HG03159 (cell line): ENCODE measurements around the gene SAMM50.
"Not testable (repeated sequence)": the region's sequence is repeated elsewhere in the genome, so short reads cannot be mapped to it uniquely, and the experiment has no call there.

Experiments
- ATAC-seq: cut with Tn5 transposase; IDR thresholded peaks from one replicate; pipeline ENCODE4 v1.9.1; 2021; ENCODE audit warnings: mild to moderate bottlenecking, moderate library complexity; ENCODE audit not compliant: unreplicated experiment

The SAMM50 gene

DNA sequence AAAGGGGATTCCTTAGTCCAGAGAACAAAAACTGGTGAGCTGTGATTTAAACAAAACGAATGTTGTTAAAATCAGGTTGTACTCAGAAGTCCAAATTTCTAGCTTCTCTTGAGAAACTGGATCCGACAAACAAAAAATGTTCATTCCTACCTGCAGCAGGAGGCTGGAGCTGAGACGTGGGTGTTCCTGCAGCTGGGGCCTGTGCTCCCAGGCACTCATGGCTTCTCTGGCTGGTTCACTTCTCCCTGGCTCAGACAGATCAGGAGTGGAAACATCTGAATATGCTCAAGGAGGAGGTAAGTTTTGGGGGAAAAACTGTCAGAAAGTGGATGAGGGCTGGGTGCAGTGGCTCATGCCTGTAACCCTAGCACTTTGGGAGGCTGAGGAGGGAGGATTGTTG, 44.1 kb downstream of the SAMM50 start:
- ATAC-seq, result no peak

DNA sequence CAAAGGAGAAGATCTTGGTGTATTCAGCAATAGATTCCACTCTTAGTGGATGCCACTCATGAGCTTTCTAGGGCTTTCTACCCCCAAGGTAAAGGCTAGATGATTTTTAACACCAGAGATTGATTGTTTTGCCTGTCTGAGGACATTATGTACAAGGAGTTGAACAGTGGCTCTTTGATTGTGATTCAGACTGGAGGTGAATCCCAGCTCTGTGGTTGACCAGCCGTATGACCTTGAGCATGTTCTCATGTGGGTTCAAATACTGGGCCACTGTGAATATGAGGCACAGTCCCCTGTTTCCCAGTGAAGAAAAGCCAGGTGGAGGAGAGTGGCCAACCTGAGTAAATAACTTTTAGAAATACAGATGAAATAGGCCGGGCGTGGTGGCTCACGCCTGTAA, 44.9 kb downstream of the SAMM50 start:
- no peak for ATAC-seq

DNA sequence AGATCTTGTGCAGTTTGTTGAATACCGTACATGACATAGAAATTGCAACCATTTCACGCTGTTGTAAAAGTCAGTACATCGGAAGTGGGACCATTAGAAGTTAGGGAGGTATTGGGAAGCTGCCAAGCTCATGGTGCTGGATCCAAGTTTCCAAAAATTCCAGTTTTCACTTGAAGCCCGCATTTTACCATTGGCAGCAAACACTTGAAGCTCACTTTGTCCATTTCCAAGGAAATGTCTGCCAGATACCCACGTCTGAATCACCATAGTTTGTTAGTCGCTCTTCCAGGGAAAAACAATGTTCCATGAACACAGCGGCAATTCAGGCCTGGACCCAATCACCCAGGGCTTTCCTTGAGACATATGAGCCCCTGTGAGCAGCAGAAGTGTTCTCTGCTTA, 46.3 kb downstream of the SAMM50 start:
- no peak for ATAC-seq

DNA sequence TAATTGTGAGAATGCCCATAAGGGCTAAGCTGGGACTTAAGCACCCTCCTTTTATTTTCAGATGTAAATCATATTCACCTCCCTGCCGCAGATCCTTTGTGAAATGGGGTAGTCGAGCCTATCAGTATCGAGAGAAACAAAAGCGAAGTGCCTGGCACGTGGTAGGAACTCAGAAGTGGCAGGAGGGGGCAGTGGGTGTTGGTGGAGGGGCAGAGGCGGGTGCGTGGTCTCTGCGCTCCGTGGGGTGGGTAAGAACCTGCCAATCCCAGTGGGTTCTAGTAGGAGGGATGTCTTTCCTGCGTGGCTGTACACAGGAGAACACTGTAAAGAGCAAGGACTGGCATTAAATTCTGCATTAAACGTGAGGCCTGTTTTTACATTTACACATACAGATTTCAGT, 47.1 kb downstream of the SAMM50 start:
- no peak for ATAC-seq

DNA sequence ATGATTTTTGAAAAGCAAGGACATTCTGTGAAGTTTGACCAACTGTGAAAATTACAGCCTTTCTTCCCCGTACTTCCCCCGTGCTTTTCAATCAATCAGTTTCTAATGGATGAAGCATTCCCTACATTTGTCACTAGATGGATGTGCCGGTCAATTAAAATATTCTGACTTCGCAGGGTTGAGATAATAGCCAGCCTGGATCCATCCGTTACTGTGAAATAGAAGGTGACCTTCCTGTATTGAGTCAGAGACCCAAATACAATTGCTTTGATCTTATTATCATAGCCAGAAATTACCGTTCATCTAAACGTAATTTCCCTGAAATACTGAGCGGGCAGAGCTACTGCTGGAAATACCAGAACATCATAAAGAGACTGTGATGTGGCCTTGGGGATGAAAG, 47.8 kb downstream of the SAMM50 start:
- no peak for ATAC-seq

DNA sequence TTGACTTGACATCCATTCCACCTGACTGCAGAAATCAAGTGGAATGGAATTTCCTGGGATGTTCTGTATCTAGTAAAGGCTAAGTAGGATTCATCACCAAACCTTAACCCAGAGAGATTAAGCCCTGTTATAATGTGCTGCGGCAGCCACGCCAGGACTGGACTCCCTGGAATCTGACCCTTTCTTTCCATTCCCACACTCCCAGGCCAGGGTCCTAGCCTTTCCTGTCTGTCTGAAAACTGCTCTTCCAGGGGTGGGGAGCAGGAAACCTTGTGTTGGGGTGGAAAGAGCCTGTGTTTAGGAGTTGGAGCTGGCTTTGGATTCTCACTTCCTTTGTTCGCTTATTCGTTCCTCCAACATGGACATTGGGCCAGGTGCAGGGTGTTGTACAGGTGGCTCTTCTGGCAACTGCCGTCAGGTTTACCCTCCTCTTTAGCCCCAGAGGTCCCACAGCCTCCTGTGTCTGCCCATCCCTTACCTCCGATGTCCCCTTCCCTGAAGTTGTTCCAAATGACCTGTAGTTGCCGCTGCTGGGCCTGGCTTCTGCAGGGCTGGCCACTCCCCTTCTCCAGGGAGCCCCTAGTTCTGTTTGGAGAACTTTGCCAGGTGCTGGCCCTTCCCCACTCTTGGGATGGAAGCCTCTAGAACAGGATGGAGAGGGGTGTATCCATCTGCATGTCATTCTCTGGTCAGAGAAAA, 48.3 kb downstream of the SAMM50 start:
- no peak for ATAC-seq

DNA sequence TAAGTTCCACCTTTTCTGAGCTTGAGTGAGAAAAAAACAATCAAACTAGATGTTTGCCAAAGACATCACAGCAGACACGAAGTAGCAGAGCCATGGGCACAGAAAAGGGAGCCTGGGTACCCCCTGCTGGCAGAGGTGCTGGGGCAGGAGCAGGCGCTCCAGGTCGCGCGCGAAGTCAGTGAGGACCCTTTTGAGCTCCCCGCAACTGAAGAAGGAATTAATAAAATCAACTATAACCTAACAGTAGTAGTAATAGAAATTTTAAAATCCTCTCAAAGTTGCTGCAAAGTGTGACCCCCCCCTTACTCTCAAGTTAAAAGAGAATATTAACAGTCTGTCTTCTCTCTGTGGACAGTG, 48.8 kb downstream of the SAMM50 start:
- ATAC-seq, result no peak

DNA sequence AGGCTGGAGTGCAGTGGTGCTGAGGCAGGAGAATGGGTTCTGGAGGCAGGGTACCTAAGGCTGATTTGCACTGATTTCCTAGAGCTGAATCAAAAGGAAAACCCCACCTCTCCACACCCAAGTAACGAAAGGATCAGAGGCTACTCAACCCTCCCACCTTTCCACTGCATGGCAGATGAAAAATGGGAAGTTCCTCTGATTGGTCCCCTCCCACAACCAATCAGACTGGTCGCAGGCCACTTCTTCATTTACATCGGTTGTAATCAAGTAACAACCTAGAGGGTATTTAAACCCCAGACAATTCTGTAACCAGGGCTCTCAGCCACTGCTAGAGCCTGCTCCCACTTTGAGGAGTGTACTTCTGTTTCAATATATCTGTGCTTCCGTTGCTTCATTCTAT, 50.3 kb downstream of the SAMM50 start:
- ATAC-seq, result no peak

DNA sequence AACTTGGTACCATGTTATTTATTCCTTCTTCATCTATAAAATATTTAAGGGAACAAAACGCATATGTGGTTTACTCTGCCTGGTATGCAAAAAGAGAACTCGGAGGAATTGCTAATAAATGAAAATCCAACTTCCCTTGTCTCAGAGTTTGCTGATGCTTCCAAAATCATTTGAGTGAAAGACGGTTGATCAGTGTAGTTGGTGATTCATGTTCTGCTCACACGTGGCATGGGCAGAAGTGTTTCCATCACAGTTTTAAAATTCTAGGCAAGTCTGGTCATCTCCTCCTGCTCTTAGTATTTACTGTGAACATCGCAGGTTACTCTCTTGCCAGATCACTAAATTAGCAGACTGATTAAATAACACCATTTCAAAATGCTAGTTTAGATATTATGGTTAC, 56.9 kb downstream of the SAMM50 start:
- ATAC-seq, result no peak

DNA sequence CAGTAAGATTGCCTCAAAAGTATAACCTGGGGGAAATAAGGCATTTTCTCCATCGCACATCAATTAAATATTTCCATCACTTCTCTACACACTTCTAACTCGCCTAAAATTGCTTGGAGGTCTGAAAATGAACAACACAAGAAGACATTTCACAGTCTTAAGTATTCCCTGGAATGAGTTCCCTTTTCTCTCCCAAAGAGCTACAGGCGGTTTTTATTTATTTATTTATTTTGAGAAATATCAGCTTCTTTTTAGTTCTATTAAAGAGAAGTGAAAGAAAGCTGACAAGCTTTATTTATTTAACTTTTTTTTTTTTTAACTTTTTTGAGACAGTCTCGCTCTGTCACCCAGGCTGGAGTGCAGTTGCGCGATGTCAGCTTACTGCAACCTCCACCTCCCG, 57.3 kb downstream of the SAMM50 start:
- no peak for ATAC-seq

DNA sequence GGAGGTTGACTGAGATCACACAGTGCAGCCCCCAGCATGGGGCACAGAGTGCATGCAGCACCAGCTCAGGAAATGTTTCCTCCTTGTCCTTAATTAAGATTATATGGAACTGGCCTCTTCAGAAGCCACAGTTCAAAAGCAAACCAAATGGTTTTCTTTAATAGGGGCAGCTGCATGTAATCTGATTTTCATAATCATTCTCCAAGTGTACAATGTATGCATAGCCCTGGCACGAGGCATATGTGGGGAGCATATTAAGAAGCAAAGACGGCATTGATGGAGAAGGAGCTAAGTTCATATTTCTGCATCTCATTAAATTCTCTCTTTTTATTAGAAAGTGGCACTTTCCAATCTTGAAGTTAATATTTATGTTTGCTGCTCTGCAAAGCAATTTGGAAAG, 59.0 kb downstream of the SAMM50 start:
- no peak for ATAC-seq

DNA sequence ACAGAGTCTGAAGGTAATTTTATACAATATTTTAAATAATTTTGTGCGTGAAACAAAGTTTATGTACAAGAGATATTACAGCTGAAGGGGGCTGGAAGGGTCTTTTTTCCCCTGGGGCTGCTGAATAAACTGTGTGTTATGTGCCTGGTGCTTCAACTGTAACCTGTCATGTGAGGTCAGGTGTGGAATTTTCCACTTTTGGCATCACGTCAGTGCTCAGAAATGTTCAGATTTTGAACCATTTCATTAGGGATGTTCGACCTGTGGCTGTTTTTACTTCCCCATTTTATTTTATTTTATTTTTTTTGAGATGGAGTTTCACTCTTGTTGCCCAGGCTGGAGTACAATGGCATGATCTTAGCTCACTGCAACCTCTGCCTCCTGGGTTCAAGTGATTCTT, 61.3 kb downstream of the SAMM50 start:
- not testable (repeated sequence) for ATAC-seq

DNA sequence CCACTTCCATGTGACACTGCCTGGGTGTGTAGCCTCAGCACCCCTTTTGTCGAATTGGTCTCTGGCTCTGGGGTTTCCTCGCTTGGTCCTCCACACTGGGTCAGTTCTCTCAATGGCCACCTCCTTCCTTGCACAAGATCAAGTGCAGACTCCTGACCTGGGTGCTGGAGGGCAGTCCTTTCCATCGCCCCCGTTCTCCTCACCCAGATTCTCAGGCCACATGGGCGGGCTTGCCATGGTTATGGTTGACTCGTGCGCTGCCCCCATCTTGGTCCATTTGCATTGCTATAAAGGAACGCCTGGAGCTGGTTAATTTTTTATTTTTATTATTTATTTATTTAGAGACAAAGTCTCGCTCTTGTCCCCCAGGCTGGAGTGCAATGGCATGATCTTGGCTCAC, 63.4 kb downstream of the SAMM50 start:
- ATAC-seq, result no peak

DNA sequence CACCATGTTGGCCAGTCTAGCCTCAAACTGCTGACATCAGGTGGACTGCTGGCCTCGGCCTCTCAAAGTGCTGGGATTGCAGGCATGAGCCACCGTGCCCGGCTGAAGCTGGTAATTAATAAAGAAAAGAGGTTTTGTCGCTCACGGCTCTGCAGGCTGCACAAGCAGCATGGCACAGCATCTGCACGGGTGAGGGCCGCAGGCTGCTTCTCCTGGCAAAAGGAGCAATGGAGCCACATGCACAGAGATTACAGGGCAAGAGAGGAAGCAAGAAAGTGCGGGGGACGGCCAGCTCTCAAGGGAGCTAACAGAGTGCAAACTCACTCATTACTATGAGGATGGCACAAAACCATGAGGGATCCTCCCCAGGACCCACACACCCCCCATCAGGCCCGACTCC, 64.2 kb downstream of the SAMM50 start:
- no peak for ATAC-seq

DNA sequence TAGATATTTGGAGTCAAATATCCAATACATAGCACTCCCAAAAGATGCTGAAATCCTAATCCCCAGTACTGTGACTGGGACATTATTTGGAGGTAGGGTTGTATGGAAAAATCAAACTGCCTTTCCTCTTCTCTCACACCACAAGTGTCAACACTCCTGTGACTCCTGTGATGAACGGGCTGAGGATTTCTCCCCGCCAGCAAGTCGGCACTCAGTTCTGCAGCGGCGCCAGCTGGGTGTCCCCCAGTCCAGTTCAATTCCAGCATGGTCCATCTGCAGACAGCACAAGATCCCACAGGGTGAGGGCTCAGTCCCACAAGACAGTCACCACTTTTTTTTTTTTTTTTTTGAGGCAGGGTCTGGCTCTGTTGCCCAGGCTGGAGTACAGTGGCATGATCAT, 64.6 kb downstream of the SAMM50 start:
- ATAC-seq, result no peak

DNA sequence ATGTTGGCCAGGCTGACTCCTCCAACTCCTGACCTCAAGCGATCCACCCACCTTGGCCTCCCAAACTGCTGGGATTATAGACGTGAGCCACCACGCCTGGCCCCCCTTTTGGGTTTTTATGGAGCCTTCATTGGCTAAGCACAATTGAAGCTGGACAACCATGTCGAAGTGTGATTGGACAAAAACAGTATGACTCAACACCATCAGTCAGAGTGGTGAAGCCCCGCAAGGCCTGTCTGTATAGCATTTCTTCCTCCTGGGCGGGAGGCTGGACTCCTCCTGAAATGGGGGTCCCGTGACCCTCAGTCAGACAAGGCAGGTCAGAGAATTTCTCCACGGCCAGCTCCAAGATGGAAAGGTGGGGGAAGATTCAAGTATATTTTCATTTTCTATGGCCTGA, 65.7 kb downstream of the SAMM50 start:
- no peak for ATAC-seq

DNA sequence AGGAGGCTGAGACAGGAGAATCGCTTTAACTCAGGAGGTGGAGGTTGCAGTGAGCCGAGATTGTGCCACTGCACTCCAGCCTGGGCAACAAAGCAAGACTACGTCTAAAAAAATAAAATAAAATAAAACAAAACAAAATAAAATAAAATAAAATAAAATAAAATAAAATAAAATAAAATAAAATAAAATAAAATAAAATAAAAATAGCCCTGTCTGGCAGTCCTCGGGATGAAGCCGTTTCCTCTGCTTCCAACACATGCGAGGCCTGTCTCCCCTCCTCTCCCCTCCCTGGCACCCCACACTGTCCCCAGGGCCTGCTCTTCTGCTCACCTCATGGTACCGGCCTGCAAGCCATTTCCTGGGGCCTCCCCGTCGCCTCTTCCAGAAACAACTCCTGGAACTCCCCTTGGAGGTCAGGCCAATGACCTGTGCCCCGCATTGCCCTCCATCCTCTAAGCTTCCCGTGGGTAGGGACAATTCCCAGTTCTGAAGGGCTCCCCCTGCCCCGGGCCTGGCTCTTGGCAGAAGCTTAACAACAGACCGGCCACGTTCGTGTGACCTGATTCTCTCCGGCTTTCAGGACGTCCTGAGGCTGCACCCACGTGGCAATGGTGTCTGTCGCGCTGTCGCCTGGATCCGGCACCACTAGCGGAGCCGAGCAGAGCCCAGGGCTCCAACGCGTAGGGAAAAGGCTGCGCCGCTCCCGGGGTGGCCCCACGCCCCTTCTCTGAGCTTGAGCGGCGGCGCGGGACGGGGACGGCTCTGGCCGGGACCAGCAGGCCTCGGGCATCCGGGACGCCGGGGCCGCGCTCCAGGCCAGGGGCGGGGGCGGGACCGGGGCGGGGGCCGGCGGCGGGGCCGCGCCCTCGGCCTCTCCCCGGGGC, 68.4 kb downstream of the SAMM50 start:
- no peak for ATAC-seq

DNA sequence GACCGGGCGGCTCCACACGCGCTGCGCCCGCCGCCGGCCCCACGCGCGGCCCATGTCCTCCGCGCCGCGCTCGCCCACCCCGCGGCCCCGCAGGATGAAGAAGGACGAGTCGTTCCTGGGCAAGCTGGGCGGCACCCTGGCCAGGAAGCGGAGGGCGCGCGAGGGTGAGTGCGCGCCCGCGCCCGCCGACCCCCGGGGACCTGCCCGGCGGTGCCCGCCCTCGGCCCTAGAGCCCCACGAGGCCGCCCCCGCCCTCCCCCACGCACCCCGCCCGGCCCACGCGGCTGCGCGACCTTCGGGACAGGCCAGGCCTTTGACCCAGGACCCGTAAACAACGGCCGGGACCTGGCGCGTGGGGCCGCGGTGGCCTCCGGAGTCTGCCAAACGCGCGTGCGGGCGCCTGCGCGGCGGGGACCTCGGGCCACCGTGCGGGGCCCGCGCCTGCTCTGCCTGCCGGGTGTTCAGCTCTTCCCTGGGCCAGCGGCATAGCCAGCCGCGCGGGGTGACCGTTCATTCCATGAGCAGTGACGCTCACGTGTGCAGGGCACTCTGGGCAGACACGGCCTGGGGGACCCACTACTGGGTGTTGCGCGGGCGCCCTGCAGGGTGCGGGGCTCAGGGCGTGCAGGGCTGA, 69.2 kb downstream of the SAMM50 start, which contains the start of gene PARVB:
Gene PARVB, plus strand, starts transcription at position 15 of the 634 bp plus-strand sequence. Its CDS starts 38 bp downstream, at position 53.
- no peak for ATAC-seq

DNA sequence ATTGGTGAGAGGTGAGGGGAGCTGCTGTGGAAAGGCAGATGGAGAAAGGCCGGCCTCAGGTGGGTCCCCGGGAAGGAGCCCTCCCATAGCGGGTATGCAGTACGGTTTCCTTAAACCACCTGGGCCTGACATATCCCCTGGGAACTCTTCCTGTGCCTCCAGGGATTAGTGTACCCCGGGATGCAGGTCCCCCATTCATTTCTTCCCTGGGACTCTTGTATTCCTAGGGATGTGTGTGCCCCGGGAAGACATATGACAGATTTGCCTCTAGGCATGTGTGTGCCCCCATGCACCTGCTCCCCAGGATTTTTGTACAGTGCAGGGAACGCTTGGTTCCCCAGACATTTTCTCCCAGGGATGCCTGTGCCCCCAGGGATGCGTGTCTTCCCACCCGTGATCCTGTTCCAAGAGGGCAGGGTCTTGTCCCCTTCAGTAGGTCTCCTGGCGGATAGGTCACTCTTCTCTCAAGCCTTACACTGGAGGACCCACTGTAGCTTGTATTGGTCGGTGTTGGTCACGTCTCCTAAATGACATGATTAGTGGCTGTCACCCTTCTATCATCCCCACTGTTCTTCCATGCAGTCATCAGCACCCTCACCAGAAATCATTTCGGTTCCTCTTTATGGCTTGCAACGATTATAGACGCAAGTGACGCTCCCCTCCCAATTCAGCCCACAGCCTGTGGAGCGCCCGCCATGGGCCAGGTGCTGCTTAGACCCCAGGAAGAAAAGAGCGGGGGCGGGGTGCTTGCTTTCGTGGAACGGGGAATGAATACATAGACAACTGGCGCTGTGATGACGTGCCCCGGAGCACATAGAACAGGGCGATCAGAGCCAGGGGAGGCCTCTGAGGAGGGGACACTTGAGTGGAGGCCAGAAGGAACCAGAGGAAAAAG, 70.2 kb downstream of the SAMM50 start:
- peak; percentile 65 for ATAC-seq

DNA sequence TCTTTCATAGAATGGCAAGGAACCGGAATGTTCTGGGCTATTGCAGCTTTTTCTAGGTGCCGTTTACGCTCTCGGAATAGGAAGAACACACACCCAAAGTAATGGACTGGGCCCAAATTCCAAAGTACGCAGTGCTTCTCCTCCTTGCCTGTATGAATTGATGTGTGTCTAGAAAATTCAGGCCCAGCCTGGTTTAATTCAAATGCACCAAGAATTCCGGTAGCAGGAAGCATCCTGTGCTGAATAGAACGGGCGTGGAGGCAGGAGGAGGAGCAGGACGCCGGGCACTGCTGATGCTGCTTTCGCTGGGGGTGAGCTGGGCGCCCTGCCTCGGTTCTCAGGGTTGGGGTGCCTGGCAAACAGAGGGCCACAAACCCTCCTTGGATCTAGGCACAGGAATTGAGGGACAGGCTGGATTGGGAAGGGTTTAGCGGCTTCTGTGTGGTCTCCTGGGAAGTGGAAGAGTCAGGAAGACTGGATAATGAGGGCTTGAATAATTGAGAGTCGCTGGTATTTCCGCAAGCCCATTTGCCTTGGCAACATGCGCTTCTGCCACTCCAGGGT, 70.9 kb downstream of the SAMM50 start:
- ATAC-seq, result no peak
